ENCODE measurements around the gene CDCA4.

Gene CDCA4

DNA sequence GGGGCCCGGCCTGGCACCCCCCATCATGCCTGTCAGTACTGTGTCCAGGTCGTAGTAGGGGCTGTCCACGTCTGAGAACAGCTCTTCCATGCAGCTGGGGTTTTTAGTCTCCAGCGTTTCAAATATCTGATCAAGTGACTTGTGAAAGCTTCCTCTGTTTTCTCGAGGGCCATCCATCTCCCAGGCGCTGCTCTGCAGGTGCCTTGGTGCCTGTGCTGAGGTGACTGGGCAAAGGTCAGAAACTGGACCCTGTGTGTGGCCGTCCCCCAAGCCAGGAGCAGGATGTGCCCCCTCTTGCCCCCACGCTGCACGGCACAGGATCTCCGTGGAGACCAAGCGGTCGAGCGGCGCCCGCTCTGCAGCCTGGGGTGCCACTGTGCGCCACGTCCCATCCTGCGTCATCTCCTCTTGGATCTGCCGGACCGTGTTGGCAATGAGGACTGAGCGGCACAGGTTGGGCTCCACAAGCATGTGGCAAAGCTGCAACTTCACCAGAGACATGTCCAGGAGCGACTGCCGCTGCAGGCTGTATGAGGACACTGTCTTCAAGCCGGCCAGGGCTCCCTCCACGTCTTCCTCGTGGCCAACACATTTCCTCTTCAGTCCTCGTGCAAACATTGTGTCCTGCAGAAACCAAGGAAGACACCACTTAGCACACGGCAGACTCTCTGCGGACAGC lies 9.4 kb downstream of the CDCA4 start:
- DNase-seq = no peak

DNA sequence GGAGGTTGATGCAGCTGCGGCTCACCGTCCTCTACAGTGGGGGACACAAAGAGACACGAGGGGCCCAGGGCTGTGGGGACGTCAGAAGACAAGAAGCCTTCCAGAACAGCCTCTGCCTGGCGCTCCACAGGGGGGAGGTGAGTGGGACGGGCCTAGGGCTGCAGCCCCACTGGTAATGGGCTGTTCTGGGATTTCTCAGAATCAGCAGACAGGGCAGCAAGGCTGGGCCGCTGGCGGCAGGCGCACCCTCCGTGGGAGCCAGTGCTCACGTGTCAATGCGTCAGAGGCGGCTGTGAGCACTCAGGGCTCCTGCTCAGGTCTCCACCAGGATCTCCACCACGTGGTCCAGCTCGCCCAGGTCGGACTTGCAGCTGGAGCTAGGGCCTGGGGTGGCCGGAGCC lies 10.0 kb downstream of the CDCA4 start:
- DNase-seq = no peak

DNA sequence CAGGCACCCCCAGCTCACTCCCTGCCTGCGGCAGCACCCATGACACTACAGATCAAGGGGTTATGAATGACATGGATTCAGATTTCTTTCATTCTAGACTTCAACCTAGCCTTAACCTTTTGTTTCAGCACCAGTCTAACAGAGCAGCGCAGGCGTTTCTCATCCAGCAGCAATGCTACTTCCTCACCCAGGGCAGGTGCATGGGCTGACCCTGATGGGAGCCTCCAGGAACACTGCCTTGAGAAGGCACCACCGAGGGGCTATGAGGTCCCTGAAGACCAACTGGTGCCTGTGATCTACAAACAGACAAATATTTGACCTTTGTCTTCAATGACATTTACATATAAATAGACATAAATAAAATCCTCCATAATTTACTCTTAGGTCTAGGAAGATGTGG lies 10.8 kb downstream of the CDCA4 start:
- no peak for DNase-seq

DNA sequence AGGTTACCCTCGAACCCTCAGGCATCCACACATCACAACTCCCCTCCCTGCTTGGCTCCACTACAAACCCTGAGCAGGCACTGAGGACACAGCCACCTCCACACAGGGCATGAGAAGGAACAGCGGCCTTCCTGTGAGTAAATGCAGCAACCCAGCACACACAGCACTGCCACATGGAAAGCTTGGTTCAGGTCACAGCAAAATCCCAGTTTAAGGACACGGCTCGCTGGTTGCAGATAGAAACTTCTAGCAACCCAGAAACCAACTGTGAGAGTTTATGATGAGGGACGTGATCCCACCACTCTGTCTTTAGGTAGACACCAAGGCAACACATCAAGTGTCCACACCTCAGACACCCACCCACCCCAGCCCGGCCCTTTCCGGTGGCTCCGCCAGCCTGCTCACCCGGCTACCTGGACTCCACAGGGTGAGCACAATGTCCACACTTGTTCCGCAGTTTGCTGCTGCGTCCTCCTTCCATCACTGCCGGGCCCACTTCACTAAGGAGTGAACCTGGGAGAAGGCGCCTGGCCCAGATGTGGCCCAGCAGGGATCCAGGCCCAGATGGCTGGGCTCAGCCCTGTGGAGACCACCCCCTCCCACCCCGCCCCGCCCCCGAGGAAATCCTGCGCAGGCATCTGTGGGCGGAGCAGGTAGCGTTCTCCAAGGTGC lies 13.2 kb downstream of the CDCA4 start:
- no peak for DNase-seq

DNA sequence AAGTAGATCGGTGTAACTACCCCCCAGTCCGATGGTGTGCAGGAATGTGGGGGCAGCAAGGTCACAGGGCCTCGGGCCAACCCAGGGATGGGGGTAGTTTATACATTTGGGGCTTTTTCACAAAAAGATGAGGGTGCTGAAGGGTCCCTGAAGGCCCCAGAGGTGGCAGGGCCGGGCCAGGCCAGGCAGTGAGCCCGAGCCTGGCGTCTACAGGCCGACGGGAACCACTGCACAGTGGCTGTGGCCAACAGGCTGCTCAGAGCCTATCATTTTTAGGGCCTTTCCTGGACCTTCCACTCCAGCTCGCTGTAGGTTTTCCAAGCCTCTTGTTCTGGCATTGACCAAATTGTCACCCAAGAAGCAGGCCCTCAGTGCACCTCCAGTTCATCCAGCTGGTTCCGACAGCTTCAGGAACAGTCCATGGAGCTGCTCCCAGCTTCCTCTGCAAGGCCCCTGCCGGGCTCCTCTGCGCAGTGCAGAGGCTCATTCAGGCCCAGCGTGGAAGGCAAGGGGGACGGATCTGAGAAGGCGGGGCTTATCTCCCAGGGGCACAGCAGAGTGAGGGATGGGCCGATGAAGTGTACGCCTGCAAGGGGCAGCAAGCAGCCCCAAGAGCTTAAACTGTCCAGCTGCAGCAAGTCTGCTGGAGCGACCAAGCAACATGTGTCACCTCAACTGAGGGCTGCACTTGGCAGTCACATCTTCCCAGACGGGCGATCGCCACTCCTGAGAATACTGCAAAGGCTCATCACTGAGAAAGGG lies 13.9 kb downstream of the CDCA4 start:
- no peak for DNase-seq

DNA sequence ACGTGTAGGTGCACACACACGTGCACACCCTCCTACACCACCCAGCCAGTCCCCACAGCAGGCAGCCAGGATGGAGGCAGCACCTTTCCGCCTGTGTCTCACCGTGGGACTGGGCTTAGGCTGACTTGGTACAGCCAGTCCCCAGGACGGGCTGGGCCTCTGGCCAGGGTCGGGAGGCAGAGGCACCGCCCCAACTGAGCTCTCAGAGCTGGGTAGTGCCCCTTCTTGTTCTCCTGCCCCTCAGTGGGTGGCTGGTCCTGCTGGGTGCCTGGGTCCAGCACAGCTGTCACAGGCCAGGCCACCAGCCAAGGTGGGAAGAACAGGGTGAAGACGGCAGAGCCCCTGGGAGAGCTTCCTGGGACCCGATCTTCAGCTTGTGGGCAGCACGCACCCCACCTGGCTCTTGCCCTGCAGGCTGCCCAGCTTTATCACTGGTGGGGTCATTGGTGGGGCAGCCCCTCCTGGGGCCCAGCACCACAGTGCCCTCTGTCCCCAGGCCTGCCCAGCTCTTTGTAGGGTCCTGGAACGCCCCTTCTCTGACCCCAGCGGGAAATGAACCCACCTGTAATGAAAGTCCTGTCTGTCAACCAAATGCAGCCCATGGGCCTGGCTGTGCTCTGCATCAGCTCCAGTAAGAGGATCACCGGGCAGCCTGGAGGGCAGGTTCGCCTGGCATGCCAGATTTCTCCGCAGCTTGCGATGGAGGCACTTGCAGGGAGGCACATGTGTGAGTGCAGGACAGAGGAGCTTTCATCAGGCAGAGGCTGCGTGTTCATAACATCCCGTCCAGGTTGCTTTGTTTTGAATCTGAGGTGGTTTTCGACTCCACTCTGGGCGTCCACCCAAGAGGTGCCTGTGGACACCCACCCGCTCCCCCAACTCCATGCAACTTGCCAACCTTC lies 14.7 kb downstream of the CDCA4 start:
- no peak for DNase-seq

DNA sequence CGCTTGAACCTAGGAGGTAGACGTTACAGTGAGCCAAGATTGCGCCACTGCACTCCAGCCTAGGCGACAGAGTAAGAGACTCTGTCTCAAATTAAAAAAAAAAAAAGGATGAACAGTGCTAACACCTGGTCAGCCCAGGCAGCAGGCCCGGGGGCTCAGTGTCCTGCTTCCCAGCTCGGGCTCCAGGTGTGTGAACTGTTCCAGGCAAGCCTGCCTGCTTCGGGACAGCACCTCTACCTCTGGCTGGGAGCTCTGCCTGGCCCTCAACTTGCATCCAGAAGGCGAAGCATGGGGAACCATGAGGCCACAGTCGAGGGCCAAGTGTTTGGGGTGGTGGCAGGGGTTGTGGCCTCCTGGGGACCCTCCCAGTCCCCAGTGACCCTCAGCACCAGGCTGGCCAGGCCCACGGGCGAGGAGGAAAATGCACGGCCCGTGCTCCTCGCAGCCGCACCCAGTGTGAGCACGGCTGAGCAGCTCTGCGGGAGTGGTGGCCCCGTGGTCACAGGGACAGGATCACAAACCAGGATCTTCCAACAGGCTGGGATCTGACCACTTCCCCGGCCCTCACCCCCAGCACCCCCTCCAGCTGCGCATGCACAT lies 15.5 kb downstream of the CDCA4 start:
- no peak for DNase-seq

DNA sequence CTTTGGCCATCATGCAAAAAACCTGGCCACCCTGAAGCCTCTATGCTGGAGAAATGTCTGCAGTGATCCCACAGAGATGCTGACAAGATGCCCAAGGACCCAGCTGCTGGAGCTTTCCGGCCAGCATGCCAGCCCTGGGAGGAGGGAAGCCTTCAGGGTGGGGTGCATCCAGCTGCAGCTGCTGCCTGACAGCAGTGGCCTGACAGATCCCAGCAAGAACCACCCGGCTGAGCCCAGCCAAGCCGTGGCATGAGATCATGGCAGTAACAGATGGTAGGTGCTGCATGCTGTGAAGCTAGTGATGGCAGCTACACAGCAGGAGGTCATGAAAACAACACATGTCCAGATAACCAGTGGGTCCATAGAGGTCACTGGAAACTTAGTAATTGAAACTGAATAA lies 21.5 kb downstream of the CDCA4 start:
- DNase-seq = no peak

DNA sequence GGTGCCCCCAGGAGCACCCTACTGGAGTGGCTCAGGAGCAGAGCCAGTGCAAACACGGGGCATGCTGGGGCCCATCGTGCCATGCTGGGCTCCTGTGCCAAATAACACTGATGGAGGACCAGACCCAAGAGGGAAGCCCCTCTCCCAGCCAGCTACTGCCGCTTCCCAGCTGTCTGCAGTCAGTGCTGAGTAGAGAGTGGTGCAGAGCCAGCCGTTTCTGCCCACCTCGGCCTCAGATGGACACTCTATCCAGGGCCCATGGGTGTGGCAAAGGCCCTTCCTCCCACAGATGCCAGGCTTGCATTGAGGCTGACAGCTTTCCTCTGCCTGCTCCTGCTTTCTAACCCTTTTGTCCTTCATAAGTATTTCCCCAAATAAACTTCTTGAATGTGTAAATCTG lies 22.1 kb downstream of the CDCA4 start:
- DNase-seq = no peak

DNA sequence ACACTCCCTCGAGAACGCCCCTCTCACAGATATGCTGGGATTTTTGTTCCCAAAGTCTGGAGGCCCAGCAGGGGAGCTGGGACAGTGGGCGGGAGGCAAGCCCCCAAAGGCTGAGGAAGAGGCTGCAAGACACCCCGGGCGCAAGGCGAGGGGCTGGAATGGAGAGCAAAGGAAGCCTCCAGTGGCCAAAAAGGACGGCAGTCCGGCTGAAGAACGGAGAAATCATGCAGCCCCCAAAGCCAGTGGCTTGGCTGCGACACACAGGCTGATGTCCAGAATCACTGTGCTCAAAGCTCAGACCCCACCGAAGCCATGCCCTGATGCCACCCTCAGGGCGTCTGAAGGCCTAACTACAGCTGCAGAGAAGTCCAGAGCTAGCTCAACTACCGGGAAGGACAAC lies 24.4 kb downstream of the CDCA4 start:
- DNase-seq = no peak

DNA sequence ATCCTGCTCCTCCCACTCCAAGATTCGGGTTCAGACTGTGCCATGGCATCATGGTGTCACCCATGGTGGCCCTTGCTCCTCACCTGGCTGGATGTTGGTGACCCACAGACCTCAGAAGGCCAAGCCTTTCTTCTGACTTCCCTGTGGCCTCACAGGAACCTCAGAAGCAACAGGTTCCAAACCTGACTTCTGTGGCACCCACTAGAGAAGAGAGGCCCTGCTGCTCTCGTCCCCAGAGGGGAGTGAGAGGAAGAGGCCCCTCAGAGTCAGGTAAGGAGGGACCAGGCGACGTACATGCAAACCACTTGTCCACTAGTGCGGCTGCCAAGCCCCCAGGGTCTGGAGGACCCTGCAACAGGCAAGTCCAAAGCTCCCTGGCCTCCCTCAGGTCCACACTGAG lies 24.9 kb downstream of the CDCA4 start:
- DNase-seq = no peak

DNA sequence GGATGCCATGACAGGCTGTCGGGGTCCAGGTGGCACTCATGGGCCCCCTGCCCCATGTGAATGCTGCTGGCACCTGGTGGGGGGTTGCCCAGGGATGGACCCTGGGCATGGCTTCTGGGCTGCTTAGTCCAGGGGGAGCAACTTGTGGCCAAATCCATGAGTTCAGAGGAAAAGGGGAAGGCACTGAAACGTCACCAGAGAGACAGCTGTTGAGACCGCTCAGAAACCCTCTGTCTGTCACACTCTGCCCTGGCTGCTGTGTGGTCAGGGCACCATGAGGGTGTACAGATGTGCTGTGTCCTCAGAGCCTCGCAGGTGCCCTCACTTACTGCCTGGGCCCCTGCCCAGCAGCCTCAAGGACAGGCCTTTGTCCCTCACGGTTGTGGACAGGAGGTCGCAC lies 25.9 kb downstream of the CDCA4 start:
- DNase-seq = no peak

DNA sequence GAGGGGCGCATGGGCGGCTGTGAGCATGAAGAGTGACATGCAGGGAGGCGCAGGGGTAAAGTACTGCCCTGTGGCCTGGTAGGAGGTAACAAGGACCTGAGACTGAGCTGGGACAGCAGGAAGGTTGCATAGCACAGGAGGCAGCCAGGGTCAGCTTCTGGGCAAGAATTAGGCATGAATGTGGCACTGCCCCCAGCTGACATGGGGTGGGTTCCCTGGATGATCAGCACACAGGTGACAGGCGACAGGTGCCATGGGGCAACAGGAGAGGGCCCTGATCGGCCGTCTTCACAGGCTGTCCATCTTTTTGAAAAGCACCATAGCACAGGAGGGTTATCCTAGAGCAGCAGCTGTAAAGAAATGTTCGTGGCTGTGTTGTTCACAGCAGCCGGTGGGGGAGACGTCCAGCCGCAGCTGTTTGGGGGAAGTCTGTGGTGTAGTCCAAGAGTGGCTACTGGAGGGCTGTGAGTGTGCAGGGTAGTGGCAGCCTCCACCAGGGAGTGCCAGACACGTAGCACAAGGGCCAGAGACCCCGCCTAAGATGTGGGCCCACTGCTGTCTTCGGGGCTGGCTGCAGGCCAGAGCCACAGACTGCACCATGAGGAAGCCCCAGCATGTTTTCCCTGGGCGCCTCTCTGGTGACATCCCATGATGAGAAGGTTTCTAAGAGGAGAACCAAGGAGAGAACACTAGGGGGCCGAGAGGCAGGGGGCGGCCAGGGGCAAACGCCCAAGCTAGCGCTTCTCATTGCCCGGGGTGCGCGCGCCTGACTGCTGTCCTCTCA lies 26.9 kb downstream of the CDCA4 start:
- no peak for DNase-seq

DNA sequence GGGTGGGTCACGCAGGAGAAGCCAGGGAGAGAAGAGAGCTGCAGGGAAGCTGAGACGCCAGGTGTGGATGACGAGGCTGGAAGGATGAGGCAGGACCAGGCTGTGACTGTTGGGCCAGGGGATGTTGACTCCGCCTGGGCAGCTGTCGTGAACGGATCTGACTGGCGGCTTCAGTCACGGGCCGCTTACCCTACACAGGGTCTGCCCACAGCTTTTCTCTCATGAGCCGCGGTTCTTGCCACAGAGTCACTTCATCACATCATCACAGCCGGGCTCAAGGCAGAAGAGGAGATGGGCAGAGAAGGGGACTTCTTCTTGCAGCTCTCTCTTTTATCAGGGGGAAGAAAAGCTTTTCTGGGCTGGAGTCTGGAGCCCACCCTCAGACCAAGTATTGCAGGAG lies 27.6 kb downstream of the CDCA4 start:
- no peak for DNase-seq

DNA sequence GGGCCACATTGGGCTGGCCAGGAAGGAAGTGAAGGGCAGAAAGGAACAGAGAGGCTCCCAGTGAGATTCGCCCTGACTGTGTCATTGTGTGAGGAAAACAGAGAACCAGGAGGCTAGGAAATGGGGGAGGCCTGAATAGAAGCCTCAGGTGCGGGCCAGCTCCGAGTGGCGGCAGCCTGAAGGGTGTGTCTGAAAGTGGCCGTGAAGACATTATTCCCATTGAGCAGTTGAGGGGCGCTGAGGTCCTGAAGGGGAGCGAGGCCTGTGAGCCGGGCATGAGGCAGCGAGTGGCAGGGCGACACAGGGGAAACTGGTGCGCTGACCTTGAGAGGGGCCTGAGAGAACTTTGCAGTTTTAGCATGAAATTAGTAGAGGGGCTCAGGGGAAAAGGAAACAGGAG lies 28.4 kb downstream of the CDCA4 start:
- no peak for DNase-seq

DNA sequence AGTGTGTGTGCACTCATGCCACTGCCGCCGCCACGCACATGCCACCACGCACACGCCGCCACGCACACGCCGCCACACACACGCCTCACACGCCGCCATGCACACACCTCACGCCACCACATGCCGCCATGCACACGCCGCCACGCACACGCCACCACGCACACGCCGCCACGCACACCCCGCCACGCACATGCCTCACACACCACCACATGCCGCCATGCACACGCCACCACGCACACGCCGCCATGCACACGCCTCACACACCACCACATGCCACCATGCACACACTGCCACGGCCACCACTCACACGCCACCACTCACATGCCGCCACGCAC lies 29.0 kb downstream of the CDCA4 start:
- no peak for DNase-seq

DNA sequence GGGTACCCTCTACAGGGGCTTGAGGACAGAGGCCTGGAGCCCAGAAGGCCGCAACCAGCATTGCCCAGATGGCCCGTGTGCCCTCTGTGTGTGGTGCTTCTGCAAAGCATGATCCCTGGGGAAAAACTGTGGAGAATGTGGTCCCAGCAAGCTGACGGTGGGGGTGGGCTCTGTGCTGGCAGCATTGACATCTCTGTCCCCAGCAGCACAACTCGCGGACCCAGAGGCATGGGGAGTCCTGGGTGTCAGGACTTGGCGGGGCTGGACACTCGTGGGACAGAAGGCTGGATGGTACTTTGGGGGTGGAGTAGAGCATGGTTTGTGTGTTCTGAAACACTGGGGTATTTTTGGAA lies 31.0 kb downstream of the CDCA4 start:
- DNase-seq = no peak

DNA sequence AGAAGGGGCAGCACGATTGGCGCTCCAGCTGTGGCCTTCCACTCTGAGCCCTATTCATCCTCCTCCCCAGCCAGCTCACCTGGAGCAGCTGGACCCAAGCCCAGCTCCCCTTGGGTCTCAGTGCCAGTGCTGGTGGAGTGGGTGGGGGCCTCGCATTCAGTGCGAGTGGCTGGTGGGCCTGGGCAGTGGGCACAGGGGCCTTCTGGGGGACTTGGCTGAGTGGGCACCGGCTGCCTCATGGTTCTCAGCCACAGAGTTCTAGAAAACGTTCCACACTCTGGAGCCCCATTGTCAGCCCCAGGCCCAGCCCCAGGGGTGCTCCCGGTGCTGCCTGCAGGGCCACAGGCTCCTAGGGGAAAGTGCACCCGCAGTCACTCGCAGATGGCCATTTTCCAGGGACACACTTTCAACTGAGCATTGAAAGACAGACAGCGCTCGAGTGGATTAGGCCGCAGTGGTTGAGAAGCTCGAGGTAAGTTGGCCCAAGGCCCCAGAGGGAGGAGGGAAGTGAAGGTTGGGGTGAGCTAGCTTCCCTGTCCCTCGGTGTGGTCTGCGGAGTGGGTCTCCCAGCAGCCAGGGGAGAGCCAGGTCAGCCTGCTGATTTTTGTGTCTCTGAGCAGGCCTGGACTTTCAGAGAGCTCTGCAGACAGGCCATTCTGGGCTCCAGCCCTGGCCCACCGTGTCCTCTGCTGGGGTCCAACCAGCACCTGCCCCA lies 31.5 kb downstream of the CDCA4 start:
- no peak for DNase-seq

DNA sequence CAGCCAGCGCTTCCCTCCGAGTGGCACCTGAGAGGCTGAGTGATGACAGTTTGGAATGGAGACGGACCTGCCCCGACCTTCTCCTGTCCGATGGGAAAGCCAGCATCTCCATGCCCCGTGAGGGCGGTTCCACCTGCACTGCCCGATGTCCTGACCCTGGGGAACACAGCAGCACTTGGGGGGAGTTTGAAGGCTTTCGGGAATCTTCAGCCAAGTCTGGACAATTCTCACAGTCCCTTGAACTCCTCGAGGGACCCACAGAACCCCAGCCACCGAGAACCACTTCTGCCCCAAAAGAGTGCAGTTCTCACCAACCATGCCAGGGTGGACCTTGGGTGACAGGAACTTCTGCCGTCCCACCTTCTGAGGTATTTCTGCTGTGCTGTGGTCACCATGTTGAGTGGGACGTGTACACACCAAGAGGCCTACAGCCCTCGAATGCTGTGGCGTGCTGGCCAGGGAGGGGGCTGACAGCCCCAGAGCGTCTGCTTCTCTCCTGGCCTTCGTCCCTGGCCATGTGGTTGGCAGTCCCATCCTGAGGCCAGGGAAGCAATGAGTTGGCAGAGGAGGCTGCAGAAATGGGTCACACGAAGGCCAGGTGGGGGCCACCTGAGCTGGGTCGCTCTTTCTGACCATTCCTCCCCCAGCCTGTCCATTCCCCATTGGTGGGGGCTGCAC lies 34.3 kb downstream of the CDCA4 start:
- no peak for DNase-seq

DNA sequence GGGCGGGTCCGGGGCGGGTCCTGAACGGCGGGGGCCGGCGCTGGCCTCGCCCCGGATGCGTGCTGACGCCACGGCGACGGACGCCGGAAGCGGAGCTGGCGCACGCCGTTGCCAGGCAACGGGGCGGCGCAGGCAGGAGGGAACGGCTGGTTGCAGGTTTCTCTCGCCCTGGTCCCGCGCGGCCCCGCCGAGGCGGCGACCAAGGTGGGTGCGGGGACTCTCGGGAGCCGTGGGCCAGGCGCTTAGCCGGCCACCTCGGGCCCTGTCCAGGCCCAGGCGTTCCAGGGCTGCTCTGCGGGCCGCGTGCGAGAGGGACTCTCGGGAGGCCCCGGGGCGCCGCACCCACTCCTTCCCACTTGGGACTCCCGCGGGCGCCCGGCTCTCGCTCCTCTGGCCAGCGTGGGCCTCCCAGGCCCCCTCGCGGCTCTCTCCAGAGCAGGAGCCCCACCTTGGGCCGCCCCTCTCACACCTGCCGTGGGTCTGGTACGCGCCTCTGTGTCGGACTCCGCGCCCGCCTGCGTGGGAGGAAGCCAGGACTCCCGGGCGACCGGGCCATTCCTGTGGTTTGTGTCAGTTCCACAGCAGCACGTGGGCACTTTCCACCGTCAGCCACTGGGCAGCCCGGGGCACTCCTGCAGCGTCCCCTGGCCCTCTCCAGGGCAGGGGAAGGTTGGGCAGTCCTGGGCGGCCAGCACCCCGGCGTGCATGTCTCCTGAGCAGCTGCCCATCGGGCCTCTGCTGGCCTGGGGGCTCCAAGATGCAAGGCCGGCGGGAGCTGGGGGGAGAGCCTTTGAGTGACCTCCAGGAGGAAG lies 35.0 kb downstream of the CDCA4 start, which contains the start of gene CLBA1:
CLBA1 (plus strand) TSS at position 114 of the 812 bp plus-strand sequence; CDS start at position 758, 644 bp downstream.
- peak; percentile 84 for DNase-seq

Data from stimulated activated naive CD4-positive, alpha-beta T cell treated with Interleukin-2 at 50 U/mL for 16 hours (primary cell).